NCI-H2227 treated with DMSO at 0.1 percent for 48 hours (cell line): ENCODE measurements around the gene HAGHL.
"Not testable (repeated sequence)": the region's sequence is repeated elsewhere in the genome, so short reads cannot be mapped to it uniquely, and the experiment has no call there.

Source experiments
- DNase-seq: peaks from one replicate; lab custom pipeline; 2025; lab: John Stamatoyannopoulos, UW

Gene HAGHL

GRCh38 chr16:689175-689897 is 37.6 kb upstream of the HAGHL start:
- DNase-seq, result no peak

DNA sequence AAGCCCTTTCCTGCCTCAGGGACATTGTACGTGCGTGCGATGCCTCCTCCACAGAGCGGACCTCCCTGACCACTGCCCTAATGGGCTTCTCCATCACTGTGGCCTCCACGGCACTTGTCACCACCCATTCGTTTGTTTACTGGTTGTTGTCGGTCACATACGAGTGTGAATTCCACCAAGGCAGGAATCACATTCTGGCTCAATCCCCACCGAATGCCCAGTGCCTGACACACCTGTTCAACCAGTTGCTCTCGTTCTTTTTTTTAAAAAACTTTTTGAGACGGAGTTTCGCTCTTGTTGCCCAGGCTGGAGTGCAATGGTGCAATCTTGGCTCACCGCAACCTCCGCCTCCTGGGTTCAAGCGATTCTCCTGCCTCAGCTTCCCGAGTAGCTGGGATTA is 35.7 kb upstream of the HAGHL start:
- not testable (repeated sequence) for DNase-seq

DNA sequence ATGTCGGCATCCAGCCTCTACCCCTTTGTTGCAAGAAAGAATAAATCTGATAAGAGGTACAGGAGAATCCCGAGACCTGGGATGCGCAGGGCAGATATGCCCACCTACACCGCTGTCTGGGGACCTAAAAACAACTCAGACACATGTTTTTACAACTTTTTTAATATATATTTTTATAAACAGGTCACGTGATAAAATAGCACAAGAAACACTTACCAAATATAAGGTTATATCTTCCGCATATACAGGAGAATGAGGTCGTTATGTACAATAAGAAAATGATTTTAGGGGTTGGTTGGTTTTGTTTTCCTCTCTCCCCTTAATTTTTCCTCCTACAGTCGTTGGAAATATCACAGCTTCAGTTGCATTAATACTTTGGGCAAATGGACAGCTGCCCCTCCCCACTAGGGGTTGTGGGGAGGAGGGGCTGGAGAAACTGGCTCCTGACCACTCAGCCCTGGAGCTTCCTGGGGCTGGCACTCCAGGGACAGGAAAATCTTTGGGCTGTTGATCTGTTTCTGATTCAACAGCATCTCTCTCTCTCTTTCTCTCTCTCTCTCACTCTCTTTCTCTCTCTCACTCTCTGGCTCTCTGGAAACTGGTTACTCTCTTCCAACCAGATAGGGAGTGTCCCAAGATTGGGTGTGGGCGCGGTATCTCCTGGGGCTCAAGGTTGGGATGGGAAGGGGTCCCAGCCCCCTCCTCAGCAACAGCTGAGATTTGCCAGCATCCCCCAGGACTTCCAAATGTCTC is 34.4 kb upstream of the HAGHL start:
- DNase-seq, result no peak

DNA sequence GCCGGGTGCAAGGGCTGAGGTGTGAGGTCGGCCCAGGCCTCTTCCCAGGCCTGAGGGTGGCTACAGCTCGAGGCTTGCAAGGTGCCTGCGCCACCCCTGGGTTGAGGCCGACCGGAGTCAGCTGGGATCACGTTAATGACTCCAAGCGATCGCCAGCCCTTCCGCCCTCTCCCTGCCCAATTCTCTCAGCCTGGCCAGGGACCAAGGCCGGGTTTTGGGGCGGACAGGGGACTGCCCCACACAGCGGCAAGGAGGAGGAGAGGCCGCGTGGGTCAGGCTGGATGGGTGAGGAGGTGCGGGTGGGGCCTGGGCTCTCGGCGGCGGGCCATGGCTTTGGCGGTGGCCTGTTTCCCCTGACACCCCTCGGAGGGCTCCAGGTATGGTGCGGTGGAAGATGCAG is 33.5 kb upstream of the HAGHL start:
- DNase-seq, result no peak

DNA sequence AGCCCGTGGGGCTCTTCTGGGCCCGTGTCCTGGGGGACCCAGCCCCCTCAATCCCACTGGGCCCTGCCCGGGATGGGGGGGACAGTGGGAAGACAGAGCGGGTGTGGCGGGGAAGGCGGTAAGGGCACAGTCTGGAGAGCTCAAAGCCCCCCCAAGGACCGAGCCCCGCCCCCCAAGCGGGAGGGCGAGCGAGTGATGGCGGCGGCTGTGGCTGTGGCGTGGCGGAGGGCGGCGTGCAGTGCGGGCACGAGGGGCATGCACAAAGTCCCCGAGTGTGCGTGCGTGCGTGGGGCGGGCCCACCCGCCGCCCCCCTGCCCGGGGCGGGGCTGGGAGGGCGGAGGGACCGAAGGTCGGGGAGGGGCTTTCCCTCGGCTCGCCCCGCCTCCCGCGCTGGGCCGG is 33.1 kb upstream of the HAGHL start:
- DNase-seq, result no peak

DNA sequence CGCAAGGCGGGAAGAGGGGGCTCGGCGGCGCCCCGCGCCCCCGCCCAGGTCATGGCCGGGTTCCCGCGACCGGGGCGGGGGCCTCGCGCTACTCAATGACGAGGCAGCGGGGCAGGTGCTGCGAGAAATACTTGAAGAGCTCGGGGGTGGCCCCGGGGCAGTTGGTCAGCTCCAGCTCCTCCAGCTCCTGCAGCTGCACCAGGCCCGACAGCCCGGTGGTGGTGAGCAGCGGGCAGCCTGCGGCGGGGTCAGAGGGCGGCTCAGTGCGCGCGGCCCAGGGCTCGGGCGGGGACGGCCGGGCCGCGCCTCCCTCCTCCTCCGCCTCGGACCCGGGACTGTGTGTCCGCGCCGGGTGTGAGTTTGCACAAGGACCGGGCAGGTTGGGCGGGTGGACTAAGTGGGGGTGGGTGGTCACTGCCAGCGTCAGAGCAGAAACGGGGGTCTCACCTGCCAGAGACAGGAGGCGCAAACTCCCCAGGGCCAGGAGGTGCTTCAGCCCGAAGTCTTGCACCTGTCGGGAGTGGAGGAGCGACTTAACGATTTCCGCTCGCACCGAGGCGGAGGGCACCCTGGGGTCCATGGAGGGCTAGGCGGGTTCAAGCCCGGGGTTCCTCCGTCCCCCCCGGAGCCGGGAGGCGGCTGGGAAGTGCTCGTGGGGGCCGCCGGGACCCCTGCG is 32.6 kb upstream of the HAGHL start:
- no peak for DNase-seq

GRCh38 chr16:694863-695354 is 32.0 kb upstream of the HAGHL start:
- DNase-seq, result no peak

DNA sequence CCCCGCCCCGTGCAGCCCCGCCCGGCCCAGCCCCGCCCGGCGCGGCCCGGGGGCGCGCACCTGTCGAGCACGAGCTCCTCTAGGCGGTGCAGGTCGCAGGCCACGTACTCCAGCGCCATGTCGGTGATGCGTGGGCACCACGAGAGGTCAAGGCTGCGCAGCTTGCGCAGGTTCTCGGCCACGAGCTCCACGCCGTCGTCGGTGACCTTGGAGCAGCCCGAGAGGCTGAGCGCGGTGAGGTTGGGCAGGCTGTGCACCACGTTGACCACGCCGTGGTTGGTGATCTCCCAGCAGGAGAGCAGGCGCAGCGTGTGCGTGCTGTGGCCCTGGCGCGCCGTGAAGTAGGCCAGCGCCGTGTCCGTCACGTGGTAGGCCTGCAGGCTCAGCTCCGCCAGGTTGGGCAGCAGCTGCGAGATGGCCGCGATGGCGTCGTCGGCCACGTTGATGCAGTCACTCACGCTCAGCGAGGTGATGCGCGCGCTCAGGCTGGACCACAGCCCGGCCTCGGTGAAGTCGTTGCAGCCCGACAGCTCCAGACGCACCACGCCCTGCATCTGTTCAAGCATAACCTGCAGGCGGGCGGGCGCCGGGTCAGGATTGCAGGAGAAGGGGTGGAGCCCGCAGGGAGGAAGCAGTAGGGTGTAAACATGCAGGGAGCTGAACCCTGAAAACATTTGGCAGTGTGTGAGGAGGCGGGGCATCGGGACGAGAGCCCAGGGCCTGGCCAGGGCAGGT is 31.4 kb upstream of the HAGHL start:
- no peak for DNase-seq

- no peak for DNase-seq
Measured at GRCh38 chr16:698911-699671, 27.8 kb upstream of the HAGHL start.

DNA sequence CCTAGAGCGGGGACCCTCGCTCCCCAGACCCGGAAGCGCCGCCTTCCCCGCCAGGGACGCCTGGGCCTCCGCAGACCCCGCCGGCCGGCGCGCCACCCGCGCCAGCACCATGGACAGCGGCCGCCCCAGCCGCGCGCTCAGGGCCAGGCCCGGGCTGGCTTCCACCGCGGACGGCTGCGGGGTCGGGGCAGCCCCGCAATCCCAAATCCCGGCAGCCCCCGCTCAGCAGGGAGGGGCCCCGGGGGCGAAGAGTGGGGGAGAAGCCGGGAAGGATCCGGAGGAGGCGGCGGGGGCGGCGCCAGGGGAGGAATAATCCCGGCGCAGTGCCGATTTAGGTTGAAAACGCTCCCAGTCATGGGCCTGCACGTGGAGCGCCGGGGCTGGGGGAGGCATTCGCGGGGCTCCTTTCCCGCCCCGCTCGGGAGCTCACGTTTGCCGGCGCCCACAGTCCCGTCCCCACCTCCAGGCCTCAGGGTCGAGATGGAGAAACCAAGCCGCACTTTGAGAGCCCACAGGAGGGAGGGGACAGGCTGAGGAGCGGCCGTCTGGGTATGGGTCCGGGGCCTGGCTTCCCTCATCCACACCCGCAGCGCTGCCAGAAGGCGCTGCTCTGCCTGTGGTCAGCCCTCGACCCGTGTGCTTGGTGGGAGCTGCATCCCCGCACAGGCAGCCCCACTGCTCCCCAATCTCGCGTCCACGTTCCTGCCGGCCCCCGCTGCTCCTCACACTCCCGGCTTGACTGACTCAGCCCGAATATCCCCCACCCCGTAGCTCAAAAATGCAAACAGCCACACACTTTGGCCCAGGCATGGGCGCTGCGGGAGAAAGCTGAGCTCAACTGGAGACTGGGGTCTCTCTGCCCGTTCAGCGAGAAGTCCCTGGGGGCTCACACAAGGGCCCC is 26.0 kb upstream of the HAGHL start:
- DNase-seq, result no peak

DNA sequence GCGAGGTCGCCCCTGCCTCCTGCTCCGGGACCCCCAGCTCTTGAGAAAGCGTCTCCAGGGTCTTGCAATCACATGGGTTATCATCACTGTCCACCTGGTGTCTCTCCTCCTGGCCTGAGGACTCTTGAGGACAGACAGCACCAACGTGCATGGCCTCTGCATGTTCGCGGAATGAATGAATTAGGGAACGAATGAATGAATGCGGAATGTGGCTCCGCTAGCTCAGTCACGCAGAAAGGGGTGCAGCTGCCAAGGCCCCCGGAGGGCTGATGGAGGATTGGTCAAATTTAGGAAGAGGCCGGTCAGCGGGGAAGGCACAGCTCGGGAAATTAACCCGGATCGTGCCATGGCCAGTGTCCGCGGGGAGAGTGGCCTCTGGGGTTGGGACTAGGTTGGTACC is 24.6 kb upstream of the HAGHL start:
- DNase-seq, result no peak

- no peak for DNase-seq
Measured at GRCh38 chr16:703406-703805, 23.5 kb upstream of the HAGHL start.

- no peak for DNase-seq
Measured at GRCh38 chr16:704047-704446, 22.9 kb upstream of the HAGHL start.

- no peak for DNase-seq
Measured at GRCh38 chr16:704552-705380, 22.1 kb upstream of the HAGHL start.

DNA sequence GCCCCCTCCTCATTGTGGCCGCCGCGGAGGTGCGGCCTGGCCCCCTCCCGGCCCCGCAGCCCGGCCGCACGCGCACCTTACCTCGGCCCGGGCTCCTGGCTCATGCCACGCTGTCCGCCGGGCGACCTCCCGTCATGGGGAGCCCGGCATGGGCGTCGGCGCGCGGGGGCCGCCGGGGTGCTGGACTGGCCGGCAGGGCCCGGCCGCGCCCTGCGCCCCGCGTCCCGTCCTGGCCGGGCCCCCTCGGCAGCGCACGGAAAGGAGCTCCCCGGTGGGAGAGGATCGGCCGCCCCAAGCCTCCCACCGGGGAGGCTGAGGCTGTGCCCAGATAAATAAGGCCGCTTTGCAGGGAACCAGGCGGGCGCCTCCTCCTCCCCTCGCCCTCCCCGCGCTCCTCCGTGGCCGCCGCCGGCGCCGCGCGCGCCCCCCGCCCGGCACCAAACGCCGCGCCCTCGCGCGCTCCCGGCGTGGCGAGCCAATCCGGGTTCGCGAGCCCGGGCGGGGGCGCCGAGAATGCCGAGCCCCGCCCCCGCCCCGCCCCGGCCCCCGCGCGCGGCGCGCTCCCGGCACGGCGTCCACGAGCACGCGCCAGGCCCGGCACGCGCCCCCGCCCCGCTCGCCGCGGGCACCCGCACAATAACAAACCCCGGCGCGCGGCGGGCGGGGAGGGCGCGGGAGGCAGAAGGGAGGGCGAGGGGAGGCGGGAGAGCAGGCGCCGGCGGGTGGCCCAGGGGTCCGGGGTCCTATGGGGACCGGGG is 21.3 kb upstream of the HAGHL start, which contains the start of gene FBXL16:
TSS of gene FBXL16 (minus strand) at position 371 of the 758 bp plus-strand sequence. CDS start 8,396 bp downstream, outside the sequence.
- peak; percentile 60 for DNase-seq

DNA sequence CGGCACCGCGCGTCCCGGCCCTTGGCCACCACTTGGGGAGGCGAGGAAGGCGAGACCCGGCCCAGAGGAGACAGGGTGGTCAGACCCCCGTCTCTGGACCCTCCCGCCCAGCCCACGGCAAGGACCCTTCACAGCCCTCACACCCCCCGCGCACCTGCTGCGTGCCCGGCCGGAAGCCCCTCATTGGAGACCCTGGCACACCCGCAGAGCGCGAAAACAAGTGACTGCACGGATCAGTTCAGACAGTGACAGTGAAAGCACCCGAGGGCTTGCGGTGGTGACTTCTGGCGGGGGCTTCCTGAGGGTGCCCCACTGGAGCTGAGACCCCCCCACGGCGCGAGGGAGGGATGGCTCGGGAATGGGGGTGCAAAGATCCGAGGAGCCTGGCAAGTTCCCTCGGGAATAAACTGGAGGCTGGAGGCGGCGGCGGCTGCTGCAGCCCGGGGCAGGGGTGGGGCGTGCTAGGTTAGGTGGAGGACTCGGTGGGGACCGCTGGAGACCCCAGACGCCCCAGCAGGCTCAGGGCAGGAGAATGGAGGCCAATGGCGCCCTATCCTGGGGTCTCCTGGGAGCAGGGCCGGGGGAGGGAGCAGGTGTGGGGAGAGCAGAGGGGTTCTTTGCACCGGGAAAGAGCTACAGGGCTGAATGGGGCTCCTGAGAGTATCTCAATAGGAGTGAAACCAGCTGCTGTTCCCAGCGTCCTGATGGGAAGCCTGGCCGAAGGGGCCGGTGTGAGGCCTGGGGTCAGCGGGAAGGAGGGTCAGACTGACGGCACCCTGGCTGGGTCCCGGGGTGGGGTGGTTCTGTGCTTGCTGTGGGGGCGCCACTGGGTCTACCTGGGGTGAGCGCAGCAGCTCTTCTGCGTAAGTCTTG is 20.5 kb upstream of the HAGHL start:
- no peak for DNase-seq

- no peak for DNase-seq
Measured at GRCh38 chr16:707062-707538, 19.8 kb upstream of the HAGHL start.
